HEK293 (cell line): Measurements from ENCODE around the gene TAAR9.

Experiments
- CTCF ChIA-PET: fragments of 350-600 bp; formaldehyde crosslinking; extraction: SDS; loops from one replicate; lab custom pipeline; 2021; ENCODE audit warnings: antibody characterized with exemption; lab: Yijun Ruan, JAX
- POLR2A ChIA-PET: fragments of 300-600 bp; formaldehyde crosslinking; extraction: SDS; loops from one replicate; lab custom pipeline; 2020; ENCODE audit warnings: antibody characterized with exemption, inconsistent platforms; lab: Yijun Ruan, JAX
- H3K27ac ChIP-seq: fragments of 200-500 bp; sonication (Bioruptor generic); 2 replicates; pipeline ENCODE4 v1.5.1; 2014; ENCODE audit warnings: low read depth, low read length, control low read depth, inconsistent platforms; ENCODE audit errors: extremely low read depth
- H3K36me3 ChIP-seq, 2 experiments: fragments of 200-500 bp in 1 of 2; sonication (Bioruptor generic) in 1 of 2; 1 replicate in 1 of 2; 2 replicates in 1 of 2; pipeline ENCODE4 v1.5.1; 2014 to 2017; ENCODE audit warnings: inconsistent platforms in 2 of 2, low read length in 2 of 2; ENCODE audit not compliant: control insufficient read depth in 2 of 2, insufficient read depth in 1 of 2
- H3K4me1 ChIP-seq: fragments of 200-500 bp; sonication (Bioruptor generic); 2 replicates; pipeline ENCODE4 v1.5.1; 2014; ENCODE audit warnings: mild to moderate bottlenecking, low read length, inconsistent platforms; ENCODE audit not compliant: control insufficient read depth, insufficient read depth
- H3K4me3 ChIP-seq: 2 replicates; pipeline ENCODE4 v1.5.1; 2011; ENCODE audit warnings: low read depth, mild to moderate bottlenecking, control low read depth, low read length, moderate library complexity
- H3K9me3 ChIP-seq: fragments of 200-500 bp; sonication (Bioruptor generic); 2 replicates; pipeline ENCODE4 v1.5.1; 2014; ENCODE audit warnings: low read depth, low read length, inconsistent platforms; ENCODE audit not compliant: control insufficient read depth, insufficient read depth
- BCL11B ChIP-seq: fragments of 450-650 bp; formaldehyde crosslinking; IDR thresholded peaks from 2 replicates; pipeline ENCODE4 v1.5.1; 2016; ENCODE audit warnings: low read depth, missing biosample characterization, missing genetic modification characterization
- GLIS1 ChIP-seq: fragments of 450-650 bp; formaldehyde crosslinking; IDR thresholded peaks from 2 replicates; pipeline ENCODE4 v1.5.1; 2016; ENCODE audit warnings: missing biosample characterization, missing genetic modification characterization
- KLF7 ChIP-seq: fragments of 450-650 bp; formaldehyde crosslinking; IDR thresholded peaks from 2 replicates; pipeline ENCODE4 v1.5.1; 2016; ENCODE audit warnings: missing biosample characterization, missing genetic modification characterization, borderline replicate concordance
- SETDB1 ChIP-seq: IDR thresholded peaks from one replicate; pipeline ENCODE4 v1.6.1; 2017; ENCODE audit warnings: mild to moderate bottlenecking, low read length, moderate library complexity, mixed read lengths; ENCODE audit not compliant: insufficient read length
- ZBTB21 ChIP-seq: fragments of 450-650 bp; formaldehyde crosslinking; IDR thresholded peaks from 2 replicates; pipeline ENCODE4 v1.5.1; 2017; ENCODE audit warnings: missing biosample characterization, missing genetic modification characterization
- ZNF114 ChIP-seq: fragments of 450-650 bp; formaldehyde crosslinking; IDR thresholded peaks from 2 replicates; pipeline ENCODE4 v1.5.0; 2017; ENCODE audit warnings: missing biosample characterization, missing genetic modification characterization
- ZNF138 ChIP-seq: fragments of 450-650 bp; formaldehyde crosslinking; IDR thresholded peaks from 2 replicates; pipeline ENCODE4 v1.5.1; 2016; ENCODE audit warnings: missing biosample characterization, missing genetic modification characterization, borderline replicate concordance
- ZNF16 ChIP-seq: fragments of 450-650 bp; formaldehyde crosslinking; IDR thresholded peaks from 2 replicates; pipeline ENCODE4 v1.5.1; 2016; ENCODE audit warnings: low read depth, missing biosample characterization, missing genetic modification characterization
- ZNF266 ChIP-seq: fragments of 450-650 bp; formaldehyde crosslinking; IDR thresholded peaks from 2 replicates; pipeline ENCODE4 v1.5.1; 2016; ENCODE audit warnings: missing biosample characterization, missing genetic modification characterization, low read depth
- ZNF335 ChIP-seq: fragments of 450-650 bp; formaldehyde crosslinking; conservative IDR thresholded peaks from 2 replicates; pipeline ENCODE4 v1.5.1; 2016; ENCODE audit warnings: missing biosample characterization, missing genetic modification characterization
- ZNF341 ChIP-seq: fragments of 450-650 bp; formaldehyde crosslinking; IDR thresholded peaks from 2 replicates; pipeline ENCODE4; 2016; ENCODE audit warnings: low read depth, missing biosample characterization, missing genetic modification characterization
- ZNF391 ChIP-seq: fragments of 450-650 bp; formaldehyde crosslinking; IDR thresholded peaks from 2 replicates; pipeline ENCODE4 v1.5.1; 2016; ENCODE audit warnings: low read depth, missing biosample characterization, missing genetic modification characterization, borderline replicate concordance
- ZNF501 ChIP-seq: fragments of 450-650 bp; formaldehyde crosslinking; IDR thresholded peaks from 2 replicates; pipeline ENCODE4 v1.5.1; 2016; ENCODE audit warnings: missing biosample characterization, missing genetic modification characterization
- ZNF514 ChIP-seq: fragments of 450-650 bp; formaldehyde crosslinking; IDR thresholded peaks from 2 replicates; pipeline ENCODE4 v1.5.1; 2016; ENCODE audit warnings: missing biosample characterization, missing genetic modification characterization
- ZNF521 ChIP-seq: fragments of 450-650 bp; formaldehyde crosslinking; IDR thresholded peaks from 2 replicates; pipeline ENCODE4 v1.5.1; 2017; ENCODE audit warnings: missing biosample characterization, mild to moderate bottlenecking, missing genetic modification characterization
- ZNF530 ChIP-seq: fragments of 450-650 bp; formaldehyde crosslinking; IDR thresholded peaks from 2 replicates; pipeline ENCODE4 v1.5.1; 2016; ENCODE audit warnings: low read depth, missing biosample characterization, missing genetic modification characterization
- ZNF549 ChIP-seq: fragments of 450-650 bp; IDR thresholded peaks from 2 replicates; pipeline ENCODE4 v1.5.1; 2018; ENCODE audit warnings: missing biosample characterization, missing genetic modification characterization, mild to moderate bottlenecking, inconsistent platforms, moderate library complexity
- ZNF561 ChIP-seq: fragments of 450-650 bp; IDR thresholded peaks from 2 replicates; pipeline ENCODE4 v1.5.1; 2018; ENCODE audit warnings: missing biosample characterization, missing genetic modification characterization, borderline replicate concordance
- ZNF600 ChIP-seq: fragments of 450-650 bp; formaldehyde crosslinking; IDR thresholded peaks from 2 replicates; pipeline ENCODE4 v1.5.1; 2016; ENCODE audit warnings: missing biosample characterization, missing genetic modification characterization
- ZNF658 ChIP-seq: fragments of 450-650 bp; formaldehyde crosslinking; IDR thresholded peaks from 2 replicates; pipeline ENCODE4; 2016; ENCODE audit warnings: missing biosample characterization, missing genetic modification characterization
- ZNF660 ChIP-seq: fragments of 450-650 bp; IDR thresholded peaks from 2 replicates; pipeline ENCODE4 v1.5.1; 2018; ENCODE audit warnings: missing biosample characterization, mild to moderate bottlenecking, missing genetic modification characterization
- ZNF664 ChIP-seq: fragments of 450-650 bp; formaldehyde crosslinking; IDR thresholded peaks from 2 replicates; pipeline ENCODE4 v1.5.1; 2016; ENCODE audit warnings: missing biosample characterization, missing genetic modification characterization
- ZNF837 ChIP-seq: fragments of 450-650 bp; formaldehyde crosslinking; IDR thresholded peaks from 2 replicates; pipeline ENCODE4 v1.5.1; 2016; ENCODE audit warnings: missing biosample characterization, missing genetic modification characterization
- TF ChIP-seq, protein P1 (sequence below): fragments of 450-650 bp; formaldehyde crosslinking; IDR thresholded peaks from 2 replicates; pipeline ENCODE4 v1.5.1; 2017; ENCODE audit warnings: missing biosample characterization, missing genetic modification characterization
- TF ChIP-seq, protein P2 (sequence below): fragments of 450-650 bp; formaldehyde crosslinking; IDR thresholded peaks from 2 replicates; pipeline ENCODE4 v1.5.1; 2016; ENCODE audit warnings: missing biosample characterization, missing genetic modification characterization

TAAR9 gene

GRCh38 chr6:132524646-132525045, 13.4 kb upstream of the TAAR9 start:
- H3K9me3 ChIP-seq, result no peaks in the 10 kb centered on the region
- ChIA-PET CTCF (interaction anchor here (0.6 to 3.5 kb wide), 7 partner anchors 16 to 1250 kb away, joined by 3 to 15 read pairs (median 3); no protein-coding TSS in a partner anchor), POLR2A (interaction anchor here (1.1 kb wide), 1 partner anchor 12 kb away, joined by 3 read pairs; the partner anchor contains the start of gene STX7)
- no peak for TF ChIP-seq ZNF335 (tag by site-specific recombination)
- peak; percentile 13 for TF ChIP-seq SETDB1
- no peak for TF ChIP-seq ZNF138 (tag by site-specific recombination)
- TF ChIP-seq ZNF549 (tag by site-specific recombination), result peak; percentile 98
- no peak for TF ChIP-seq KLF7 (tag by site-specific recombination)
- TF ChIP-seq ZNF561, result no peak
- no peak overlapping the region for H3K27ac ChIP-seq
- H3K4me3 ChIP-seq, result no peak overlapping the region
- no peaks in the 10 kb centered on the region for H3K36me3 ChIP-seq
- peaks cover 5% of the 10 kb centered on the region; the same call in 1 of the 2 replicates for H3K4me1 ChIP-seq

DNA sequence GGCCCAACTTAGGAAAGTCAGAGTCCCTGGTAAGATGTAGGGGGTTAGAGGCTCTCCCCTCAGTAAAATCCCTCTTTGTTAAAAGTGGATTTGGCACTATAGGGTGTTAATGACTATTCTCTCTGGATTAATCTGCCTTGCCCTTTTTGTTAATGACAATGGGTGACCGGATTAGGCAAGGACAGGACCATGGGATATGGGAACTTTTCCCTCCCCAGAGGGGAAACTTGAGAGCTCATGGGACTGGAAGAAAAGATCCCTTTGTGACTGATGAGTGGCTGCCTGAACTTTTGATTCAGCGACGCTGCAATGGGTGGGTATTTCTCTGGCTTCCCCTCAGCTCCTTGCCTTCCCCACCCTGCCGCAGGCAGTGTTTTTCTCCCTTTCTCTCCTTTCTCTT, 12.2 kb upstream of the TAAR9 start:
- TF ChIP-seq ZNF391 (tag by site-specific recombination) (no peak), ZNF16 (no peak), ZNF660 (tag by site-specific recombination) (no peak), ZNF521 (no peak), ZBTB21 (no peak), BCL11B (tag by site-specific recombination) (no peak), ZNF658 (no peak), ZNF114 (tag by site-specific recombination) (no peak), ZNF600 (no peak), ZNF664 (tag by site-specific recombination) (no peak), ZNF501 (tag by site-specific recombination) (no peak), ZNF266 (no peak), ZNF530 (tag by site-specific recombination) (no peak), ZNF341 (no peak), ZNF514 (tag by site-specific recombination) (no peak), GLIS1 (no peak), ZNF837 (tag by site-specific recombination) (no peak)
- TF ChIP-seq, protein P1, sequence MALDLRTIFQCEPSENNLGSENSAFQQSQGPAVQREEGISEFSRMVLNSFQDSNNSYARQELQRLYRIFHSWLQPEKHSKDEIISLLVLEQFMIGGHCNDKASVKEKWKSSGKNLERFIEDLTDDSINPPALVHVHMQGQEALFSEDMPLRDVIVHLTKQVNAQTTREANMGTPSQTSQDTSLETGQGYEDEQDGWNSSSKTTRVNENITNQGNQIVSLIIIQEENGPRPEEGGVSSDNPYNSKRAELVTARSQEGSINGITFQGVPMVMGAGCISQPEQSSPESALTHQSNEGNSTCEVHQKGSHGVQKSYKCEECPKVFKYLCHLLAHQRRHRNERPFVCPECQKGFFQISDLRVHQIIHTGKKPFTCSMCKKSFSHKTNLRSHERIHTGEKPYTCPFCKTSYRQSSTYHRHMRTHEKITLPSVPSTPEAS (tag by site-specific recombination), result no peak
- TF ChIP-seq, protein P2, sequence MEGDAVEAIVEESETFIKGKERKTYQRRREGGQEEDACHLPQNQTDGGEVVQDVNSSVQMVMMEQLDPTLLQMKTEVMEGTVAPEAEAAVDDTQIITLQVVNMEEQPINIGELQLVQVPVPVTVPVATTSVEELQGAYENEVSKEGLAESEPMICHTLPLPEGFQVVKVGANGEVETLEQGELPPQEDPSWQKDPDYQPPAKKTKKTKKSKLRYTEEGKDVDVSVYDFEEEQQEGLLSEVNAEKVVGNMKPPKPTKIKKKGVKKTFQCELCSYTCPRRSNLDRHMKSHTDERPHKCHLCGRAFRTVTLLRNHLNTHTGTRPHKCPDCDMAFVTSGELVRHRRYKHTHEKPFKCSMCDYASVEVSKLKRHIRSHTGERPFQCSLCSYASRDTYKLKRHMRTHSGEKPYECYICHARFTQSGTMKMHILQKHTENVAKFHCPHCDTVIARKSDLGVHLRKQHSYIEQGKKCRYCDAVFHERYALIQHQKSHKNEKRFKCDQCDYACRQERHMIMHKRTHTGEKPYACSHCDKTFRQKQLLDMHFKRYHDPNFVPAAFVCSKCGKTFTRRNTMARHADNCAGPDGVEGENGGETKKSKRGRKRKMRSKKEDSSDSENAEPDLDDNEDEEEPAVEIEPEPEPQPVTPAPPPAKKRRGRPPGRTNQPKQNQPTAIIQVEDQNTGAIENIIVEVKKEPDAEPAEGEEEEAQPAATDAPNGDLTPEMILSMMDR (tag by site-specific recombination), result no peak
- no peak overlapping the region for H3K4me3 ChIP-seq
- H3K36me3 ChIP-seq, result no peaks in the 10 kb centered on the region
- no peak overlapping the region for H3K27ac ChIP-seq
- peaks cover 5% of the 10 kb centered on the region; the same call in 1 of the 2 replicates for H3K4me1 ChIP-seq
- no peaks in the 10 kb centered on the region for H3K9me3 ChIP-seq
- POLR2A ChIA-PET, result no interaction called here
- CTCF ChIA-PET, result interaction anchor here (1.0 to 2.0 kb wide), 2 partner anchors 42 to 246 kb away, joined by 5 to 15 read pairs; no protein-coding TSS in a partner anchor
